ENCODE measurements around the gene CTSW. TPM values are rescaled to one million over a fixed set of nuclear protein-coding genes. Genes with fewer than 3 reads are reported as not detected.

CTSW gene
- total and polyA plus RNA-seq, 10 donors = 5.6 to 38.2 (median 23.2) TPM

- DNase-seq = no peak
- no peak overlapping the region for H3K4me3 ChIP-seq
- 75 to 89% (median 84%) methylated on average over 8 of the region's 8 CpGs for WGBS, 5 donors
- H3K27ac ChIP-seq = no peak overlapping the region
- intact Hi-C loops (cut with DNase I; ENCODE audit: low total_unique reads) = no loop called here
- TF ChIP-seq CTCF (IDR thresholded peaks at IDR 0.05 in 8 of 11, conservative IDR thresholded peaks at IDR 0.05 in 3 of 11) (no peak), POLR2AphosphoS5 (IDR thresholded peaks at IDR 0.05) (peak in 1 of 3 donors; percentile 1)
- H3K4me1 ChIP-seq = peaks cover 3 to 27% (median 12%) of the 10 kb centered on the region in 6 donors
- H3K36me3 ChIP-seq = peaks cover 7 to 41% (median 38%) of the 10 kb centered on the region in 6 donors
- H3K9me3 ChIP-seq = peaks cover 0 to 10% (median 7%) of the 10 kb centered on the region in 8 donors
- no peaks in the 10 kb centered on the region for H3K27me3 ChIP-seq (replicated peaks in 1 of 7)
Observed at GRCh38 chr11:65849366-65849765, 30.3 kb upstream of the CTSW start.

GRCh38 chr11:65849771-65850216, 29.8 kb upstream of the CTSW start:
- no peak overlapping the region for H3K4me3 ChIP-seq
- peaks cover 0 to 10% (median 7%) of the 10 kb centered on the region in 8 donors for H3K9me3 ChIP-seq
- intact Hi-C loops (cut with DNase I; ENCODE audit: low total_unique reads) = no loop called here
- TF ChIP-seq POLR2AphosphoS5 (IDR thresholded peaks at IDR 0.05) (peak in 1 of 3 donors; percentile 39), POLR2A (IDR thresholded peaks at IDR 0.05) (no peak)
- H3K36me3 ChIP-seq = peaks cover 7 to 46% (median 42%) of the 10 kb centered on the region in 6 donors
- H3K27ac ChIP-seq = no peak overlapping the region
- no peaks in the 10 kb centered on the region for H3K27me3 ChIP-seq (replicated peaks in 1 of 7)
- 65 to 81% (median 76%) methylated on average over 15 to 16 of the region's 16 CpGs for WGBS, 5 donors
- no peak for DNase-seq
- H3K4me1 ChIP-seq = peaks cover 6 to 31% (median 16%) of the 10 kb centered on the region in 6 donors

DNA sequence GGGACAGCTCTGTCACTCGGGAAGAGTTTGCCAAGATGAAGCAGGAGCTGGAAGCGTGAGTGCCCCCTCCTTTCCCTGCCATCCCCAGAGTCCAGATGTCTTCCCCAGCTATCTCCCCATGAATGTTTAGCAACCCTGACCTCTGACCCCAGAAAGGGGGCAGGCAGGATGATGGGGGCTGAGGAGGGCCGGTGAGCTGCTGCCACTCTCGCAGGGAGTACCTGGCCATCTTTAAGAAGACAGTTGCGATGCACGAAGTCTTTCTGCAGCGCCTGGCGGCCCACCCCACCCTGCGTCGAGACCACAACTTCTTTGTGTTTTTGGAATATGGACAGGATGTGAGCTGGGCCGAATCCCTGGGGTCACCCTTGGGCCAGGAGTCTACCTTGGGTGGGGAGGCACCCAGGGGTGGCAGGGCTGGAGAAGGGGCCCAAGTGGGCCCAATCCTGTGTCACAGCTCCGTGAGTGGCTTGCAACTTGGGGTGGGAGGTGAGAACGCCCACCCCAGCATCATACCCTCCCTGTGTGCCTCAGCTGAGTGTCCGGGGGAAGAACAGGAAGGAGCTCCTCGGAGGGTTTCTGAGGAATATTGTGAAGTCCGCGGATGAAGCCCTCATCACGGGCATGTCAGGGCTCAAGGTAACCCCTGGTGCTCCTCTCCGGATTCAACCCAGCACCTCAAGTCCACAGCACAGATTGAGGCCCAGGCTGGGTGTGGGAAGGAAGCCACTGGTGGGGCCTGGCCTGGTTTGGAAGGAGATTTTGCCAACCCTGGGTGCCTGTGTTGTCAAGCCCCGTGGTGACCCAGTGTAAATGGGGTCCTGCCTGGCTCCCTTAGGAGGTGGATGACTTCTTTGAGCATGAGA, 29.2 kb upstream of the CTSW start:
- intact Hi-C loops (cut with DNase I; ENCODE audit: low total_unique reads) = no loop called here

GRCh38 chr11:65851083-65851579, 28.5 kb upstream of the CTSW start:
- Histone ChIP-seq H3K9me3 (peaks cover 0 to 10% (median 7%) of the 10 kb centered on the region in 8 donors), H3K4me1 (peaks cover 14 to 44% (median 29%) of the 10 kb centered on the region in 6 donors), H3K27ac (peak overlapping the region in 1 of 8 donors; percentile 11), H3K36me3 (peaks cover 10 to 59% (median 55%) of the 10 kb centered on the region in 6 donors), H3K4me3 (no peak overlapping the region), H3K27me3 (replicated peaks in 1 of 7) (no peaks in the 10 kb centered on the region)
- 0 to 91% (median 89%) methylated on average over 1 to 14 of the region's 14 CpGs for WGBS, 5 donors
- no peak for DNase-seq
- intact Hi-C loops (cut with DNase I; ENCODE audit: low total_unique reads) = no loop called here
- TF ChIP-seq POLR2A (IDR thresholded peaks at IDR 0.05) (no peak), POLR2AphosphoS5 (IDR thresholded peaks at IDR 0.05) (peak; percentile 47 to 82 (median 57)), CTCF (IDR thresholded peaks at IDR 0.05 in 8 of 11, conservative IDR thresholded peaks at IDR 0.05 in 3 of 11) (peak in 7 of 11 experiments; percentile 27 to 59 (median 36))

More for the DNA sequence above, 29.2 kb upstream of the CTSW start:
- Histone ChIP-seq H3K27me3 (replicated peaks in 1 of 7) (no peaks in the 10 kb centered on the region), H3K36me3 (peaks cover 9 to 52% (median 48%) of the 10 kb centered on the region in 6 donors), H3K4me1 (peaks cover 7 to 38% (median 22%) of the 10 kb centered on the region in 6 donors), H3K4me3 (no peak overlapping the region), H3K9me3 (peaks cover 0 to 10% (median 7%) of the 10 kb centered on the region in 8 donors), H3K27ac (peak overlapping the region in 1 of 8 donors; percentile 11)
- TF ChIP-seq POLR2AphosphoS5 (IDR thresholded peaks at IDR 0.05) = peak; percentile 31 to 69 (median 48)
- TF ChIP-seq CTCF (IDR thresholded peaks at IDR 0.05 in 8 of 11, conservative IDR thresholded peaks at IDR 0.05 in 3 of 11) = no peak
- DNase-seq = no peak
- 73 to 78% (median 77%) methylated on average over 17 to 20 of the region's 20 CpGs for WGBS, 5 donors

All from spleen (tissue), 11 donors.